ENCODE measurements around the gene C5orf15. TPM values are rescaled to one million over a fixed set of nuclear protein-coding genes. Genes with fewer than 3 reads are reported as not detected.

Gene C5orf15
- total and polyA plus RNA-seq, 9 of the 15 experiments (the other 6 are each of a cell fraction or from before 2014, with no cell fraction given), result 23.3 to 50.7 (median 35.5) TPM

DNA sequence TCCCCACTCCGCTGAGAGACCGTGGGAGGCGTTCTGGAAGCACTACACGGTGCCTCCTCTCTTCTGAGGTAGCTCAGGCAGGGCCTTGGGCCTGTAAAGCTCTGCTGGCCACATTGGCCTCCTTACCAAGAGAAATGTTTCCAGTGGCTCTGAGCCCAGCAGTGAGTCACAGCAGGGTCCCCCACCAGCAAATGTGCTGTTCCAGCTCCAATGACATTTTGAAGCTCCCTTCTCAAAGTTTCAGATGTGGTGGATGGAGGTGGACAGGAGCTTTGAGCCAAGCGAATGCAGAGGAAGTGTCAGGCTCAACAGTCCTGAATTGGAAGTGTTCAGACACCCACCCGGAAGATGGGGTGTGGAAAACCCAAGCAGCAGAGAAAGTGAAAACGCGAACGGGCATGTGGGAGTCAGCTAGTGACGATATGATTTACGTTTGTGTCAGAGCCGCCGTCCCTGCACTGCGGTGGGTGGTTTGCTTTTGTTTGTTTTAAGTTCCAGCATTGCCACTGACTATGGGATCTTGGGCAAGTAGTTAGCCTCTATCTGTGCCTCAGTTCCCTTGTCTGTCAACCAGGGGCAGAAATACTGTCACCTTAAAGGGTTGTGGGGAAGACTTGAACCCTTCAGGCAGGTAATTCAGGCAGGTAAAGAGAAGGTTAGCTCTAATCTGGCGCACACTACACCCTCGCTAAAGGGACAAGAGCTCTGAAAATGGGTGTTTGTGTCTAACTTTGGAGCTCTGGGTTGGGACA, 38.2 kb downstream of the C5orf15 start (continued):
- TF ChIP-seq, protein P1, sequence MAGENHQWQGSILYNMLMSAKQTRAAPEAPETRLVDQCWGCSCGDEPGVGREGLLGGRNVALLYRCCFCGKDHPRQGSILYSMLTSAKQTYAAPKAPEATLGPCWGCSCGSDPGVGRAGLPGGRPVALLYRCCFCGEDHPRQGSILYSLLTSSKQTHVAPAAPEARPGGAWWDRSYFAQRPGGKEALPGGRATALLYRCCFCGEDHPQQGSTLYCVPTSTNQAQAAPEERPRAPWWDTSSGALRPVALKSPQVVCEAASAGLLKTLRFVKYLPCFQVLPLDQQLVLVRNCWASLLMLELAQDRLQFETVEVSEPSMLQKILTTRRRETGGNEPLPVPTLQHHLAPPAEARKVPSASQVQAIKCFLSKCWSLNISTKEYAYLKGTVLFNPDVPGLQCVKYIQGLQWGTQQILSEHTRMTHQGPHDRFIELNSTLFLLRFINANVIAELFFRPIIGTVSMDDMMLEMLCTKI (IDR thresholded peaks at IDR 0.05; ENCODE audit: partially characterized antibody), result no peak
- TF ChIP-seq POLR2B (IDR thresholded peaks at IDR 0.05; ENCODE audit: low read depth, partially characterized antibody) (no peak), NR2C1 (IDR thresholded peaks at IDR 0.05) (no peak), NR2C1 (tag; IDR thresholded peaks at IDR 0.05) (0 out of 2 replicates have a peak, but pooled peaks have one; percentile 7), TAF7 (tag; IDR thresholded peaks at IDR 0.05) (no peak), MEIS2 (IDR thresholded peaks at IDR 0.05; ENCODE audit: partially characterized antibody) (peak; percentile 98), ZSCAN32 (CRISPR knock-in tag; IDR thresholded peaks at IDR 0.05) (no peak), L3MBTL2 (IDR thresholded peaks at IDR 0.05) (peak; percentile 82), ZNF695 (CRISPR knock-in tag; IDR thresholded peaks at IDR 0.05) (no peak; the same call in 1 of the 2 replicates), ZNF224 (CRISPR knock-in tag; IDR thresholded peaks at IDR 0.05) (no peak), HDAC3 (IDR thresholded peaks at IDR 0.05; ENCODE audit: borderline replicate concordance, partially characterized antibody) (no peak), SMARCE1 (IDR thresholded peaks at IDR 0.05) (peak; percentile 80), ETV5 (CRISPR knock-in tag; IDR thresholded peaks at IDR 0.05; ENCODE audit: low read depth) (no peak)
- TF ChIP-seq, protein P2, sequence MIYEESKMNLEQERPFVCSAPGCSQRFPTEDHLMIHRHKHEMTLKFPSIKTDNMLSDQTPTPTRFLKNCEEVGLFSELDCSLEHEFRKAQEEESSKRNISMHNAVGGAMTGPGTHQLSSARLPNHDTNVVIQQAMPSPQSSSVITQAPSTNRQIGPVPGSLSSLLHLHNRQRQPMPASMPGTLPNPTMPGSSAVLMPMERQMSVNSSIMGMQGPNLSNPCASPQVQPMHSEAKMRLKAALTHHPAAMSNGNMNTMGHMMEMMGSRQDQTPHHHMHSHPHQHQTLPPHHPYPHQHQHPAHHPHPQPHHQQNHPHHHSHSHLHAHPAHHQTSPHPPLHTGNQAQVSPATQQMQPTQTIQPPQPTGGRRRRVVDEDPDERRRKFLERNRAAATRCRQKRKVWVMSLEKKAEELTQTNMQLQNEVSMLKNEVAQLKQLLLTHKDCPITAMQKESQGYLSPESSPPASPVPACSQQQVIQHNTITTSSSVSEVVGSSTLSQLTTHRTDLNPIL (CRISPR knock-in tag; IDR thresholded peaks at IDR 0.05), result no peak
- TF ChIP-seq, protein P3, sequence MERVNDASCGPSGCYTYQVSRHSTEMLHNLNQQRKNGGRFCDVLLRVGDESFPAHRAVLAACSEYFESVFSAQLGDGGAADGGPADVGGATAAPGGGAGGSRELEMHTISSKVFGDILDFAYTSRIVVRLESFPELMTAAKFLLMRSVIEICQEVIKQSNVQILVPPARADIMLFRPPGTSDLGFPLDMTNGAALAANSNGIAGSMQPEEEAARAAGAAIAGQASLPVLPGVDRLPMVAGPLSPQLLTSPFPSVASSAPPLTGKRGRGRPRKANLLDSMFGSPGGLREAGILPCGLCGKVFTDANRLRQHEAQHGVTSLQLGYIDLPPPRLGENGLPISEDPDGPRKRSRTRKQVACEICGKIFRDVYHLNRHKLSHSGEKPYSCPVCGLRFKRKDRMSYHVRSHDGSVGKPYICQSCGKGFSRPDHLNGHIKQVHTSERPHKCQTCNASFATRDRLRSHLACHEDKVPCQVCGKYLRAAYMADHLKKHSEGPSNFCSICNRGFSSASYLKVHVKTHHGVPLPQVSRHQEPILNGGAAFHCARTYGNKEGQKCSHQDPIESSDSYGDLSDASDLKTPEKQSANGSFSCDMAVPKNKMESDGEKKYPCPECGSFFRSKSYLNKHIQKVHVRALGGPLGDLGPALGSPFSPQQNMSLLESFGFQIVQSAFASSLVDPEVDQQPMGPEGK (CRISPR knock-in tag; IDR thresholded peaks at IDR 0.05; ENCODE audit: borderline replicate concordance), result no peak
- TF ChIP-seq, protein P4, sequence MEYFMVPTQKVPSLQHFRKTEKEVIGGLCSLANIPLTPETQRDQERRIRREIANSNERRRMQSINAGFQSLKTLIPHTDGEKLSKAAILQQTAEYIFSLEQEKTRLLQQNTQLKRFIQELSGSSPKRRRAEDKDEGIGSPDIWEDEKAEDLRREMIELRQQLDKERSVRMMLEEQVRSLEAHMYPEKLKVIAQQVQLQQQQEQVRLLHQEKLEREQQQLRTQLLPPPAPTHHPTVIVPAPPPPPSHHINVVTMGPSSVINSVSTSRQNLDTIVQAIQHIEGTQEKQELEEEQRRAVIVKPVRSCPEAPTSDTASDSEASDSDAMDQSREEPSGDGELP (CRISPR knock-in tag; IDR thresholded peaks at IDR 0.05; ENCODE audit: borderline replicate concordance), result peak; percentile 15; the same call in 1 of the 2 replicates
- TF ChIP-seq, protein P5, sequence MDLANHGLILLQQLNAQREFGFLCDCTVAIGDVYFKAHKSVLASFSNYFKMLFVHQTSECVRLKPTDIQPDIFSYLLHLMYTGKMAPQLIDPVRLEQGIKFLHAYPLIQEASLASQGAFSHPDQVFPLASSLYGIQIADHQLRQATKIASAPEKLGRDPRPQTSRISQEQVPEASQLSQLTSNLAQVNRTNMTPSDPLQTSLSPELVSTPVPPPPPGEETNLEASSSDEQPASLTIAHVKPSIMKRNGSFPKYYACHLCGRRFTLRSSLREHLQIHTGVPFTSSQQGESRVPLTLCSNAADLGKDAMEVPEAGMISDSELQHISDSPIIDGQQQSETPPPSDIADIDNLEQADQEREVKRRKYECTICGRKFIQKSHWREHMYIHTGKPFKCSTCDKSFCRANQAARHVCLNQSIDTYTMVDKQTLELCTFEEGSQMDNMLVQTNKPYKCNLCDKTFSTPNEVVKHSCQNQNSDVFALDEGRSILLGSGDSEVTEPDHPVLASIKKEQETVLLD (IDR thresholded peaks at IDR 0.05), result peak; percentile 56; the same call in 1 of the 2 replicates
- TF ChIP-seq, protein P6, sequence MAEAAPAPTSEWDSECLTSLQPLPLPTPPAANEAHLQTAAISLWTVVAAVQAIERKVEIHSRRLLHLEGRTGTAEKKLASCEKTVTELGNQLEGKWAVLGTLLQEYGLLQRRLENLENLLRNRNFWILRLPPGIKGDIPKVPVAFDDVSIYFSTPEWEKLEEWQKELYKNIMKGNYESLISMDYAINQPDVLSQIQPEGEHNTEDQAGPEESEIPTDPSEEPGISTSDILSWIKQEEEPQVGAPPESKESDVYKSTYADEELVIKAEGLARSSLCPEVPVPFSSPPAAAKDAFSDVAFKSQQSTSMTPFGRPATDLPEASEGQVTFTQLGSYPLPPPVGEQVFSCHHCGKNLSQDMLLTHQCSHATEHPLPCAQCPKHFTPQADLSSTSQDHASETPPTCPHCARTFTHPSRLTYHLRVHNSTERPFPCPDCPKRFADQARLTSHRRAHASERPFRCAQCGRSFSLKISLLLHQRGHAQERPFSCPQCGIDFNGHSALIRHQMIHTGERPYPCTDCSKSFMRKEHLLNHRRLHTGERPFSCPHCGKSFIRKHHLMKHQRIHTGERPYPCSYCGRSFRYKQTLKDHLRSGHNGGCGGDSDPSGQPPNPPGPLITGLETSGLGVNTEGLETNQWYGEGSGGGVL (CRISPR knock-in tag; IDR thresholded peaks at IDR 0.05), result no peak

All from K562 (cell line).